Endodermal cell (in vitro differentiated cells): ENCODE results near the gene LLGL2. TPM values are rescaled to one million over a fixed set of nuclear protein-coding genes. Genes with fewer than 3 reads are reported as not detected.

Experiments used
- DNase-seq: peaks from one replicate; pipeline ENCODE4 v3.0.0-alpha.2; 2017
- H3K27ac ChIP-seq: 2 replicates; pipeline ENCODE4 v1.5.1; 2013; ENCODE audit warnings: mild to moderate bottlenecking, low read depth, low read length, moderate library complexity
- H3K27me3 ChIP-seq: 2 replicates; pipeline ENCODE4 v1.6.1; 2013; ENCODE audit warnings: mild to moderate bottlenecking, low read length, moderate library complexity; ENCODE audit not compliant: insufficient read depth, control insufficient read depth, poor library complexity, severe bottlenecking
- H3K36me3 ChIP-seq: 2 replicates; pipeline ENCODE4 v1.7.0; 2013; ENCODE audit warnings: mild to moderate bottlenecking, low read length, moderate library complexity; ENCODE audit not compliant: control insufficient read depth, insufficient read depth
- H3K4me1 ChIP-seq: one replicate; pipeline ENCODE4 v1.7.0; 2013; ENCODE audit warnings: low read length; ENCODE audit not compliant: control insufficient read depth, insufficient read depth
- H3K4me3 ChIP-seq: 2 replicates; pipeline ENCODE4 v1.5.1; 2013; ENCODE audit warnings: mild to moderate bottlenecking, low read length, moderate library complexity
- H3K9ac ChIP-seq: 2 replicates; pipeline ENCODE4 v1.6.1; 2013; ENCODE audit warnings: mild to moderate bottlenecking, low read length, moderate library complexity; ENCODE audit not compliant: poor library complexity, severe bottlenecking; ENCODE audit errors: extremely low read depth
- H3K9me3 ChIP-seq: 2 replicates; pipeline ENCODE4 v1.6.1; 2013; ENCODE audit warnings: mild to moderate bottlenecking, low read length, moderate library complexity; ENCODE audit not compliant: control insufficient read depth
- H3K27ac Mint-ChIP-seq: 2 replicates; pipeline ENCODE4 v1.8.0; 2020; ENCODE audit warnings: mixed read lengths
- H3K27me3 Mint-ChIP-seq: 2 replicates; pipeline ENCODE4 v1.8.0; 2021; ENCODE audit warnings: mild to moderate bottlenecking, mixed read lengths; ENCODE audit not compliant: insufficient read depth
- H3K36me3 Mint-ChIP-seq: 2 replicates; pipeline ENCODE4 v1.8.0; 2020; ENCODE audit warnings: low read depth, mixed read lengths
- H3K4me1 Mint-ChIP-seq: 2 replicates; pipeline ENCODE4 v1.8.0; 2020; ENCODE audit warnings: mixed read lengths
- H3K4me3 Mint-ChIP-seq: 2 replicates; pipeline ENCODE4 v1.8.0; 2020; ENCODE audit warnings: mild to moderate bottlenecking, moderate library complexity, mixed read lengths
- H3K9me3 Mint-ChIP-seq: 2 replicates; pipeline ENCODE4 v1.8.0; 2020; ENCODE audit warnings: mild to moderate bottlenecking, mixed read lengths
- CTCF ChIP-seq: fragments of 200-600 bp; sonication (generic); conservative IDR thresholded peaks from 2 replicates; pipeline ENCODE4 v1.5.0; 2021; ENCODE audit warnings: antibody characterized with exemption, mild to moderate bottlenecking
- WGBS, 2 experiments: methylation state at CpG; one replicate each; pipeline versions ENCODE4 v1.1.5 to v1.1.7; 2013; ENCODE audit warnings: missing lambda C conversion rate in 2 of 2, mixed read lengths in 1 of 2; ENCODE audit not compliant: insufficient coverage in 1 of 2, insufficient read length in 1 of 2; 5-methylcytosine and 5-hydroxymethylcytosine counted together
- total RNA-seq, 2 donors: library from RNA; stranded (reverse); fragmentation: NEBNext Ultra II Directional in 1 of 2; extraction: Animal tissue kit (Norgen Biotek cat#: 25700) in 1 of 2; gene quantifications; 2 replicates in 1 of 2; 3 replicates in 1 of 2; pipeline ENCODE4 v1.2.1, GENCODE V29; 2021

LLGL2 gene
- total RNA-seq, 2 donors from 2014 or later, result 128 to 149 TPM

DNA sequence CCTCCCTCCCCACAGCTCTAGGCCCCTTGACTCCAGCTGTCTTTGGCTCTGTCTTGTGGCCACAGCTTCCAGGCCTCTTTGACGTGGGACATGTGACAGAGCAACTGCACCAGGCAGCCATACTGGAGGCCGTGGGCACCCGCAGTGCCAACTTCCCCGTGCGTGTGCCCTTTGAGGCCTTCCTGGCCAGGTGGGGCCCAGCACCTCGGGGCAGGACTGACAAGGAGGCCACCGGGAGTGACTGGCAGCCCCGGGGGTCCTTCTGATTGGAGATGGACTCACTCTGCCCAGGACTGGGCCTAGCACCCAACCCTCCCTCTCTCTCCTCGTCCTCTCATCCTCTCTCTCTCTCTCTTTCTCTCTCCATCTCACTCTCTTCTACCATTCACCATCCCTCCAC lies 77.6 kb downstream of the LLGL2 start:
- peaks cover 5% of the 10 kb centered on the region for H3K4me1 Mint-ChIP-seq
- 84 to 90% methylated on average over 7 to 9 of the region's 9 CpGs for WGBS, 2 experiments

GRCh38 chr17:75604034-75604695 lies 78.7 kb downstream of the LLGL2 start:
- no peak overlapping the region for H3K9ac ChIP-seq
- Mint-ChIP-seq H3K36me3 (no peaks in the 10 kb centered on the region), H3K4me3 (no peak overlapping the region), H3K27ac (no peak overlapping the region), H3K27me3 (no peaks in the 10 kb centered on the region), H3K9me3 (no peaks in the 10 kb centered on the region), H3K4me1 (peaks cover 5% of the 10 kb centered on the region)
- WGBS, 2 experiments, result 89 to 90% methylated on average over 9 of the region's 12 CpGs
- H3K36me3 ChIP-seq, result no peaks in the 10 kb centered on the region
- no peak for TF ChIP-seq CTCF
- H3K4me1 ChIP-seq, result no peaks in the 10 kb centered on the region
- no peaks in the 10 kb centered on the region for H3K9me3 ChIP-seq
- H3K27me3 ChIP-seq, result no peaks in the 10 kb centered on the region
- DNase-seq, result peak; percentile 51
- H3K4me3 ChIP-seq, result no peak overlapping the region
- H3K27ac ChIP-seq, result no peak overlapping the region

More for the DNA sequence above, 77.6 kb downstream of the LLGL2 start:
- Histone ChIP-seq H3K4me3 (no peak overlapping the region), H3K9ac (no peak overlapping the region), H3K27ac (no peak overlapping the region), H3K4me1 (no peaks in the 10 kb centered on the region), H3K9me3 (no peaks in the 10 kb centered on the region), H3K36me3 (no peaks in the 10 kb centered on the region), H3K27me3 (no peaks in the 10 kb centered on the region)
- Mint-ChIP-seq H3K36me3 (no peaks in the 10 kb centered on the region), H3K27ac (no peak overlapping the region), H3K9me3 (no peaks in the 10 kb centered on the region), H3K27me3 (no peaks in the 10 kb centered on the region), H3K4me3 (no peak overlapping the region)
- no peak for TF ChIP-seq CTCF
- no peak for DNase-seq

DNA sequence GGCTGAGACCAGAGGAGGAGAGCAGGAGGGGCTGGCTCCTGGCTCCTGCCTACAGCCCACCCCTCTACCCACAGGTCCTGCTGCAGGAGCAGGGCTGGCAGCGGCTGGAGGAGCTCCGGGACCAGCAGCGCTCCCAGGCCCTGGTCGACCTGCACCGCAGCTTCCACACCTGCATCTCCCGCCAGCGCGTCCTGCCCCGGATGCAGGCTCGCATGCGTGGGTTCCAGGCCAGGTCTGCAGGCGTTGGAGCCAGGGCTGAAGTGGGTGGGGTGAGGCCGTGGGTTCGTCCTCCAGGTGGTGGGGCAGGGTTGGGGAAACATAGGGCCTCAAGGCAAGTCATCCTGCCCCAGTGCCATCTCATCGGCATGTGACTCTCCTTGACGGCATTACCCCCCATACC lies 80.3 kb downstream of the LLGL2 start:
- no peaks in the 10 kb centered on the region for H3K9me3 ChIP-seq
- 84 to 91% methylated on average over 13 to 16 of the region's 16 CpGs for WGBS, 2 experiments
- Mint-ChIP-seq H3K36me3 (no peaks in the 10 kb centered on the region), H3K27me3 (no peaks in the 10 kb centered on the region), H3K4me1 (peaks cover 5% of the 10 kb centered on the region), H3K4me3 (no peak overlapping the region), H3K9me3 (no peaks in the 10 kb centered on the region), H3K27ac (no peak overlapping the region)
- no peak overlapping the region for H3K4me3 ChIP-seq
- no peaks in the 10 kb centered on the region for H3K27me3 ChIP-seq
- no peak overlapping the region for H3K9ac ChIP-seq
- H3K4me1 ChIP-seq, result no peaks in the 10 kb centered on the region
- H3K27ac ChIP-seq, result no peak overlapping the region
- DNase-seq, result no peak
- TF ChIP-seq CTCF, result no peak
- no peaks in the 10 kb centered on the region for H3K36me3 ChIP-seq
